NB4 (cell line): ENCODE data around the gene RPRD2.

Experiments
- DNase-seq: peaks from one replicate; pipeline ENCODE4 v3.0.0; 2010; ENCODE audit warnings: low read depth
- H3K4me3 ChIP-seq: one replicate; pipeline ENCODE4 v1.5.1; 2011; ENCODE audit warnings: mild to moderate bottlenecking, low read depth, low read length, moderate library complexity
- MYC ChIP-seq: IDR thresholded peaks from 2 replicates; pipeline ENCODE4 v1.6.1; 2011; ENCODE audit warnings: low read depth, low read length
- POLR2A ChIP-seq: IDR thresholded peaks from 2 replicates; pipeline ENCODE4 v1.6.1; 2011; ENCODE audit warnings: mild to moderate bottlenecking; ENCODE audit not compliant: insufficient read length; ENCODE audit errors: extremely low read depth
- TF ChIP-seq, protein P1 (sequence below): IDR thresholded peaks from 2 replicates; pipeline ENCODE4 v1.6.1; 2011; ENCODE audit warnings: low read depth, low read length
- TF ChIP-seq, protein P2 (sequence below): IDR thresholded peaks from one replicate; pipeline ENCODE4 v1.5.1; 2012; ENCODE audit warnings: low read depth, low read length

Gene RPRD2

DNA sequence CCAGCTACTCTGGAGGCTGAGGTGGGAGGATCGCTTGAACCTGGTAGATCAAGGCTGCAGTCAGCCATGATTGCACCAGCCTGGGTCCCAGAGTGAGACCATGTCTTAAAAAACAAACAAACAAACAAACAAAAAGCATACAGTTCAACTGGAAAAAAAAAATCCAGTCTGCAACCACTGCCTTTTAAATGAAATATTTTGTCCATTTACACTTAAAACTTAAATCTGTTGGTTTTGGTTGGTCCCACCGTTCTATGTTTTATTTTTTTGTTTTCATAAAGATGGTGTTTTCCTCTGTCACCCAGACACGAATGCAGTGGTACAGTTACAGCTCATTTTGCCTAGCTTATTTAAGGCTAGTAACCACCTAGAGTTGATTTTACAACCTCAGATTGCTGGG lies 161.4 kb downstream of the RPRD2 start:
- TF ChIP-seq, protein P1, sequence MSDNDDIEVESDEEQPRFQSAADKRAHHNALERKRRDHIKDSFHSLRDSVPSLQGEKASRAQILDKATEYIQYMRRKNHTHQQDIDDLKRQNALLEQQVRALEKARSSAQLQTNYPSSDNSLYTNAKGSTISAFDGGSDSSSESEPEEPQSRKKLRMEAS, result no peak
- TF ChIP-seq, protein P2, sequence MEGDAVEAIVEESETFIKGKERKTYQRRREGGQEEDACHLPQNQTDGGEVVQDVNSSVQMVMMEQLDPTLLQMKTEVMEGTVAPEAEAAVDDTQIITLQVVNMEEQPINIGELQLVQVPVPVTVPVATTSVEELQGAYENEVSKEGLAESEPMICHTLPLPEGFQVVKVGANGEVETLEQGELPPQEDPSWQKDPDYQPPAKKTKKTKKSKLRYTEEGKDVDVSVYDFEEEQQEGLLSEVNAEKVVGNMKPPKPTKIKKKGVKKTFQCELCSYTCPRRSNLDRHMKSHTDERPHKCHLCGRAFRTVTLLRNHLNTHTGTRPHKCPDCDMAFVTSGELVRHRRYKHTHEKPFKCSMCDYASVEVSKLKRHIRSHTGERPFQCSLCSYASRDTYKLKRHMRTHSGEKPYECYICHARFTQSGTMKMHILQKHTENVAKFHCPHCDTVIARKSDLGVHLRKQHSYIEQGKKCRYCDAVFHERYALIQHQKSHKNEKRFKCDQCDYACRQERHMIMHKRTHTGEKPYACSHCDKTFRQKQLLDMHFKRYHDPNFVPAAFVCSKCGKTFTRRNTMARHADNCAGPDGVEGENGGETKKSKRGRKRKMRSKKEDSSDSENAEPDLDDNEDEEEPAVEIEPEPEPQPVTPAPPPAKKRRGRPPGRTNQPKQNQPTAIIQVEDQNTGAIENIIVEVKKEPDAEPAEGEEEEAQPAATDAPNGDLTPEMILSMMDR, result no peak
- TF ChIP-seq POLR2A (no peak), MYC (no peak)
- DNase-seq, result no peak
- no peak overlapping the region for H3K4me3 ChIP-seq
